Peyer's patch (tissue), 4 donors: ENCODE results near the gene TSPAN17.

Experiments
- POLR2A ChIP-seq, 2 donors: fragments of 450-650 bp; IDR thresholded peaks; one replicate each; pipeline ENCODE4 v1.5.1; 2017; ENCODE audit warnings: antibody characterized with exemption in 2 of 2, mild to moderate bottlenecking in 2 of 2, moderate library complexity in 2 of 2
- TF ChIP-seq, protein P1 (sequence below), 6 experiments: fragments of 450-650 bp in 4 of 6; fragments of 200-600 bp in 2 of 6; sonication (generic) in 1 of 6; IDR thresholded peaks; one replicate each; pipeline ENCODE4 v1.5.1; 2017 to 2019; ENCODE audit warnings: antibody characterized with exemption in 6 of 6, mild to moderate bottlenecking in 3 of 6, moderate library complexity in 1 of 6

DNA sequence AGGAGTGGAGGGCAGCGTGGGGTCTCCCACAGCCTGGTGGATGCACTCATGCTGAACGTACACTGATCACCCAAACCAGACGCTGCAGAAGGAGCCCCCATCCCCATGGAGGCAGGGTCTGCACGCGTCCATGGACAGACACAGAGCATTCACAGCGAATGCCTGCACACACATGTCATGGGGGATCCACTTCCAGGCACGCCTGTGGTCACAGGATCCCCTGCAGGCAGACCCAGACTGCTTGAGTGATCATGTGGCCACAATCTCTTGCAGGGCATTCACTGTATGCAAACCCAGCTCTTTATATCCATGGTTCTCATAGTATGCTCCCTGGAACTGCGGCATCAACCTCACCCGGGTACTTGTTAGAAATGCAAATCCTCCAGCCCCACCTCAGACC, 22.3 kb upstream of the TSPAN17 start:
- TF ChIP-seq, protein P1, sequence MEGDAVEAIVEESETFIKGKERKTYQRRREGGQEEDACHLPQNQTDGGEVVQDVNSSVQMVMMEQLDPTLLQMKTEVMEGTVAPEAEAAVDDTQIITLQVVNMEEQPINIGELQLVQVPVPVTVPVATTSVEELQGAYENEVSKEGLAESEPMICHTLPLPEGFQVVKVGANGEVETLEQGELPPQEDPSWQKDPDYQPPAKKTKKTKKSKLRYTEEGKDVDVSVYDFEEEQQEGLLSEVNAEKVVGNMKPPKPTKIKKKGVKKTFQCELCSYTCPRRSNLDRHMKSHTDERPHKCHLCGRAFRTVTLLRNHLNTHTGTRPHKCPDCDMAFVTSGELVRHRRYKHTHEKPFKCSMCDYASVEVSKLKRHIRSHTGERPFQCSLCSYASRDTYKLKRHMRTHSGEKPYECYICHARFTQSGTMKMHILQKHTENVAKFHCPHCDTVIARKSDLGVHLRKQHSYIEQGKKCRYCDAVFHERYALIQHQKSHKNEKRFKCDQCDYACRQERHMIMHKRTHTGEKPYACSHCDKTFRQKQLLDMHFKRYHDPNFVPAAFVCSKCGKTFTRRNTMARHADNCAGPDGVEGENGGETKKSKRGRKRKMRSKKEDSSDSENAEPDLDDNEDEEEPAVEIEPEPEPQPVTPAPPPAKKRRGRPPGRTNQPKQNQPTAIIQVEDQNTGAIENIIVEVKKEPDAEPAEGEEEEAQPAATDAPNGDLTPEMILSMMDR (IDR thresholded peaks at IDR 0.05): no peak
- TF ChIP-seq POLR2A (IDR thresholded peaks at IDR 0.05): no peak
